Posterior vena cava (tissue), 2 donors: ENCODE data around the gene IFITM10. TPM values are rescaled to one million over a fixed set of nuclear protein-coding genes. Genes with fewer than 3 reads are reported as not detected.

ENCODE experiments used
- DNase-seq: peaks from one replicate; pipeline ENCODE4 v3.0.0-alpha.2; 2020; ENCODE audit warnings: low spot score
- intact Hi-C, 2 donors: fragments of 100-400 bp; cut with DNase I; formaldehyde crosslinking; loops; one replicate each; pipeline versions ENCODE4 v1.14.1 to v1.14.2; 2022 to 2023
- total RNA-seq, 2 donors: library from RNA; stranded (reverse); fragmentation: NEBNext Ultra II Directional; extraction: Animal tissue kit (Norgen Biotek cat#: 25700); gene quantifications; one replicate each; pipeline ENCODE4 v1.2.1, GENCODE V29; 2021
- donor health status: DM: yes; HTN: yes; CAD: no.
- donor health status: DM: yes; HTN: yes; CAD: no.

Gene IFITM10
- total RNA-seq, 2 donors from 2014 or later = 1.4 to 2.4 TPM

GRCh38 chr11:1766719-1767398 lies 16.5 kb upstream of the IFITM10 start:
- peak; percentile 76 for DNase-seq
- intact Hi-C loops = no loop called here

GRCh38 chr11:1765871-1766718 lies 15.7 kb upstream of the IFITM10 start:
- intact Hi-C loops = no loop called here
- DNase-seq = peak; percentile 76

- intact Hi-C loops = no loop called here
- DNase-seq = peak; percentile 97
Observed at GRCh38 chr11:1763796-1764661, 13.6 kb upstream of the IFITM10 start, which contains the start of gene CTSD. Gene CTSD (minus strand): TSS chr11:1763927. CDS start chr11:1763859, 68 bp downstream.

DNA sequence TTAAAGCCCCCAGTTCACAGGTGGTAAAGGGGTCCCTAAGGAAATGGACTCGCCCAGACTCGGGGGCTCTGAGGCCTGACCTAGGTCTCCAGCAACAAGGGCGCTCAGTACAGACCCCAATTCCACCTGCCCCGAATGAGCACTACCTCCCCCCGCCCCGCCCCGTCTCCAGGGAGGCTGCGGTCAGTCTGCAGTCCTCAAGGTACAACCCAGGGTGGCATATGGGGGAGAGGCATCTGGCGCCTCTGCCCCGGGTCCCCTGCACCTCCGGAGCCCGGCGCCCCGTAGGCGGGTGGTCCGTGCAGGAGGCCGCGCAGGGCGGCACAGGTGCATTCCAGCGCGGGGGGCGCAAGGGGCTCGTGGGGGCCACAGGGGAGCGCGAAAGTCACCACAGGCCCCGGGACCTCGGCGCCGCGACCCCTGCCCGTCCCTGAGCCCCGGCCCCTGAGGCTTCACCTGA lies 13.0 kb upstream of the IFITM10 start:
- no peak for DNase-seq
- intact Hi-C loops = no loop called here

DNA sequence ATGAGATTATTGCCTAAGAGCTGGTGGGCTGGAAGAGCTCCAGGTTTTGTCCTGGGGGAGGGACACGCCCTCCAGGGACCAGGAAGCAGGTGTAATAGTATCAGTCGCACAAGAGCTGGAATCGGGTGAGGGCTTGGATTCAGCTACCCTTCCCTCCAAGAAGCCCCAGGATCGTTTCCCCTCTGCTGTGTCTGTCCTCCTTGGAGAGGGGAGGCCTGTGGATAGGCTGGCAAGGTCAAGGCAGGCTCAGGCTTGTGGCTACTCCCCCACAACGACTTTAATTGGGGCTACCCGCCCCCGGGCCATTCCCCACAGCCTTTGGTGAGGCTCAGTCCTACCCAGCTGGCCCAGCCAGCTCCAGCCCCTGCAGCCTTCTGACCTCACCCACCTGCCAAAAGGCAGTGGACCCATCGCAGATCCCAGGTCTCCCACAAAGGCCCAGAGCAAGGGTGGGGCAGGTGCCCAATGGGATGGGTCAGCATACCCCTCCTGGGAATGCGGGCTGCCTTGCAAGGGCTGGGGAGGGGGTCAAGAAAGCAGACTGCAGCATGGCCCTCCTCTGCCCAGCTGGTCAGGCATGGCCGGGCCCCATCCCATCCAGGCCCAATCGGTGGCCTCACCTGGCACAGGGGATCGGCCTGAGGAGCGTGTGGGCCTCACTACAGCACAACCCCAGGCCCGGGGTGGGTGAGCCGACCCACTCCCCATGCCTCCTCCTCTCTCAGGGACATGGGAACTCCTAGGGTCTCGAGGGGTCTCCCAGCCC lies 12.3 kb upstream of the IFITM10 start:
- intact Hi-C loops = no loop called here
- peak; percentile 81 for DNase-seq

GRCh38 chr11:1761857-1762536 lies 11.6 kb upstream of the IFITM10 start:
- intact Hi-C loops = no loop called here
- peak; percentile 78 for DNase-seq

DNA sequence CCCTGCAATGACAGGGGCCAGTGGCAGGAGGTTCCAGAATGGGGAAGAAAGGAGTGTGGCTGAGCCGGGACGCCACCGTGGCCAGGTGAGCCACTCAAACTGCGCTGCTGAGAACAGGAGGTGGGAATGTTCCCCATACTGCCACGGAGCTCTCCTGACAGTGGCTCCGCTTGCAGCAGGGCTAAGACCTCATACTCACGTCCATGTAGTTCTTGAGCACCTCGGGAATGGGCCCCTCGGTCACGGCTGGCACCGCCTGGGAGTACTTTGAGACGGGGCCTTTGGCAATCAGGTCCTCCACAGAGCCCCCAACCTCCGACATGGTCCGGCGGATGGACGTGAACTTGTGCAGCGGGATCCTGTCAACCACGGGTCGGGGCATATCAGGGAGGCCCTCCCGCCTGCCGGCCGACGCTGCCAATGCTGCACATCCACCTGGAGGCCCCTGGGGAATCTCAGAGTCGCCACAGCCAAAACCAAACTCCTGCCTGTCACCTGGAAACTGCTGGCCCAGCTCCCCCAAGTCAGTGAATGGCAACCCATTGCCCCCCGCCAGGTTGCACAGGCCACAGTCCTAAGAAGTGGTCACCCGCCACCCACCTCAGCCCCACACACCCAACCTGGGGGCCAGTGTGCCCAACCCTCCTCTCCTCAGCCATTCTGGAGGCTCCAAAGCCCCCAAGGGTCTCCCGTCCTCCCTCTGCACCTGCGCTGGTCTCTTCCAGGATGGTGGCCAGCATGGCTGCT lies 10.9 kb upstream of the IFITM10 start:
- intact Hi-C loops = no loop called here
- no peak for DNase-seq

GRCh38 chr11:1760351-1761109 lies 10.1 kb upstream of the IFITM10 start:
- intact Hi-C loops = no loop called here
- DNase-seq = peak; percentile 97

DNA sequence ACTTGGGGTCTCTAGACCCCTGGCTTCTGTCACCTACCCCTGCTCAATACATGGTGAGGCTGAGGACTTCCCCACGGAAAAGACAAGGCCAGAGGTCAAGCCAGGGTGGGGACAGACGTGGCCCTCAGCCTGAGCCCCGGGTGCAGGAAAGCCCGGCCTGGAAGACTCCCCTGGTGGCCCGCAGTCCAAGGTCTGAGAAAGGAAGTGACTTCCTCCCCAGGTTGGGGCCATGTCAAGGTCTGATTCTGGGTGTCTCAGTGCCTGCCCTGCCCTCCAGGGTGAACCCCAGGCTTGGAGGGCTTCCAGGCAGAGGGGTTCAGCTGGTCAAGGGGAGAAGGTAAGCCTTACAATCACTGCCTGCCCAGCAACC lies 9.4 kb upstream of the IFITM10 start:
- intact Hi-C loops = no loop called here
- peak; percentile 79 for DNase-seq

DNA sequence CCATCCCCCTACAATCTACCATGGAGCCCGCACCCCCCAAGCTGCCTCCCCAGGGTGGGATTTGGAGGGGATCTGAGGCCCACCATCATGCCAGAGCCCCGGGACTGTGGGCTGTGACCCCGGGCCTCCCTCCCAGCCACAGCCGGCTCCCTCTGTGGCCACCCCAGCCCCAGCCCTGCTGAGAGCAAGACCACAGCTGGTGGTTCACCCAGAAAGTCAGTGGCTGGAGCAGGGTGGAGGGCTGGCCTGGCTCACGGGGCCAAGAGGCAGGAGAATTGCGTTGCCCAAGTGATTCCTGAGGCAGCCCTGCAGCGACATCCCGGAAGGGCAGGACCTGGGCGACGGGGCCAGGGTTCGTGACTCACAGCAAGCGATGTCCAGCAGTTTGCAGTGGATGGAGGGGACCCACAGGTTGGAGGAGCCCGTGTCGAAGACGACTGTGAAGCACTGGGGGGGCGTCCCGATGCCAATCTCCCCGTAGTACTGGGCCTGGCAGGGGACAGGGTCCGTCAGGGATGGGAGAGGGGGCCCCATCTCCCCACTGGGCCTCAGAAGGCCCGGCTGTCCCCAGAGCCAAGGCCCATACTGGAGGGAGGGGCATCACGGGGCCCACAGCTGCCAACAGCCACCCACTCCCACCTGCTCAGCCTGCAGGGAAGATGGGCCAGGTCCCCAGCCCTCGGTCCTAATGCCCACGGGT lies 8.9 kb upstream of the IFITM10 start:
- no peak for DNase-seq
- intact Hi-C loops = no loop called here

DNA sequence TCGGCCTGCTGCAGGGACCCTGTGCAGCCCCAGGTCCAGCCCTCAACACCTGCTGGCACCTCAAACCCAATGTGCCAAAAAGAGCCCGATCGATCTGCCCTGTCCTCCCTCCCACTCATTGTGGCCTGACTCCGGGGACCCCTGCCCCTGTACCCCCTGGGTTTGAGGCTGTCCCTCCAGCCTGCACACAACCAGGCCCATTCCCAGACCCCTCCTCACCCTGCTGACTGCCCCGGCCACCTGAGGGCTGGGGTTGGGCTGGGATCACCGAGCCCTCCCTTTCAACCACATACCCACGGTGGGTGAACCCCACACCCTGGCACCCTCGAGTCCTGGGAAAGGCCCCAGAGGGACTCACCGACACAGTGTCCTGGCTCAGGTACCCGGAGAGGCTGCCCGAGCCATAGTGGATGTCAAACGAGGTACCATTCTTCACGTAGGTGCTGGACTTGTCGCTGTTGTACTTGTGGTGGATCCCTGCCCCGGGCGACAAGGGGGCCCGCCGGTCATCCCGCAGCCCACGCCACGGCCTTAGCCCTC lies 8.3 kb upstream of the IFITM10 start:
- DNase-seq = no peak
- intact Hi-C loops = no loop called here

GRCh38 chr11:1757861-1758610 lies 7.6 kb upstream of the IFITM10 start:
- intact Hi-C loops = no loop called here
- no peak for DNase-seq

- no peak for DNase-seq
- intact Hi-C loops = no loop called here
Observed at GRCh38 chr11:1756791-1757771, 6.7 kb upstream of the IFITM10 start.
